K562 (cell line): ENCODE data around the gene CD151. TPM values are rescaled to one million over a fixed set of nuclear protein-coding genes. Genes with fewer than 3 reads are reported as not detected.

Source experiments
- AFF4 ChIP-seq: sonication (generic); formaldehyde crosslinking; IDR thresholded peaks from 2 replicates; pipeline ENCODE4 v1.8.0; 2023; ENCODE audit warnings: mild to moderate bottlenecking, missing genetic modification reagents
- CREB3L1 ChIP-seq: fragments of 450-650 bp; IDR thresholded peaks from 2 replicates; pipeline ENCODE4 v1.6.1; 2014; ENCODE audit warnings: low read depth, mild to moderate bottlenecking, moderate library complexity, borderline replicate concordance
- DACH1 ChIP-seq: fragments of 450-650 bp; IDR thresholded peaks from 2 replicates; pipeline ENCODE4 v1.6.1; 2018; ENCODE audit not compliant: partially characterized antibody
- HES1 ChIP-seq: fragments of 450-650 bp; IDR thresholded peaks from 2 replicates; pipeline ENCODE4 v1.6.1; 2016; ENCODE audit warnings: low read depth, mild to moderate bottlenecking, moderate library complexity
- KHSRP ChIP-seq: fragments of 450-650 bp; IDR thresholded peaks from 2 replicates; pipeline ENCODE4 v1.6.1; 2017
- MLLT1 ChIP-seq, 2 experiments: fragments of 450-650 bp; IDR thresholded peaks; 2 replicates each; pipeline ENCODE4 v1.6.1; 2016
- NEUROD1 ChIP-seq: fragments of 150-350 bp; IDR thresholded peaks from 2 replicates; pipeline ENCODE4 v1.6.1; 2014; ENCODE audit warnings: borderline replicate concordance, low read length, low read depth; ENCODE audit not compliant: partially characterized antibody
- NR3C1 ChIP-seq: sonication (generic); formaldehyde crosslinking; IDR thresholded peaks from 2 replicates; pipeline ENCODE4 v1.8.1; 2022; ENCODE audit warnings: missing genetic modification reagents
- PRDM10 ChIP-seq: fragments of 450-650 bp; IDR thresholded peaks from 2 replicates; pipeline ENCODE4 v1.6.1; 2018; ENCODE audit not compliant: partially characterized antibody
- PRPF4 ChIP-seq: fragments of 200-400 bp; formaldehyde crosslinking; IDR thresholded peaks from one replicate; pipeline ENCODE4 v1.6.1; 2017; ENCODE audit warnings: low read length, low read depth, mild to moderate bottlenecking; ENCODE audit not compliant: insufficient read depth, poor library complexity, severe bottlenecking
- SETDB1 ChIP-seq: IDR thresholded peaks from one replicate; pipeline ENCODE4 v1.6.1; 2012; ENCODE audit warnings: low read length, control low read depth, inconsistent platforms
- SMAD1 ChIP-seq: fragments of 150-350 bp; IDR thresholded peaks from 2 replicates; pipeline ENCODE4 v1.6.1; 2014; ENCODE audit warnings: low read length, low read depth; ENCODE audit not compliant: partially characterized antibody
- SP1 ChIP-seq: sonication (generic); formaldehyde crosslinking; IDR thresholded peaks from 2 replicates; pipeline ENCODE4 v1.8.1; 2022; ENCODE audit warnings: mild to moderate bottlenecking, missing genetic modification reagents
- TEAD1 ChIP-seq, 2 experiments: fragments of 450-650 bp in 1 of 2; sonication (generic) in 1 of 2; formaldehyde crosslinking; IDR thresholded peaks; 2 replicates each; pipeline versions ENCODE4 v1.4.0 to v1.8.0; 2020 to 2022; ENCODE audit warnings: mild to moderate bottlenecking in 2 of 2, missing genetic modification reagents in 1 of 2
- polyA plus RNA-seq, 8 experiments: library from polyadenylated mRNA; depleted of rRNA in 4 of 8; stranded (reverse) in 5 of 8; unstranded in 3 of 8; fragments of >200 nt; fragmentation: Nextera tagmentation in 2 of 8; fragmentation: Illumina TruSeq in 1 of 8; extraction: Ambion mirVana in 2 of 8; extraction: Trizol in 1 of 8; gene quantifications; 2 replicates each; pipeline versions ENCODE4 v1.2.1 to v1.2.3, GENCODE V29; 2011 to 2014; ENCODE audit warnings: inconsistent platforms in 1 of 8, missing spikeins in 1 of 8
- total RNA-seq, 7 experiments: library from RNA; depleted of rRNA in 6 of 7; stranded (reverse); fragments of >200 nt in 6 of 7; fragmentation: Illumina TruSeq in 2 of 7; extraction: Trizol in 2 of 7; gene quantifications; 2 replicates each; pipeline versions ENCODE4 v1.2.1 to v1.2.3, GENCODE V29; 2011 to 2021; ENCODE audit warnings: low replicate concordance in 1 of 7

The CD151 gene
- total and polyA plus RNA-seq, 9 of the 15 experiments (the other 6 are each of a cell fraction or from before 2014, with no cell fraction given) = 2.3 to 187 (median 140) TPM

- TF ChIP-seq AFF4 (peak; percentile 74; the same call in 1 of the 2 replicates), HES1 (peak; percentile 11; the same call in 1 of the 2 replicates), NR3C1 (CRISPR knock-in tag) (peak; percentile 83), TEAD1 (CRISPR knock-in tag; IDR thresholded peaks at IDR 0.05) (peak; percentile 60 to 92; a peak in 3 of 4 replicates), NEUROD1 (peak; percentile 56), CREB3L1 (peak; percentile 99), SMAD1 (peak; percentile 61), PRDM10 (peak; percentile 55), MLLT1 (IDR thresholded peaks at IDR 0.05) (peak; percentile 53 to 59; a peak in 2 of 4 replicates), KHSRP (peak; percentile 98), SP1 (CRISPR knock-in tag) (peak; percentile 94), PRPF4 (peak; percentile 96), DACH1 (no peak), SETDB1 (peak; percentile 50)
Measured at GRCh38 chr11:809287-810039, 23.3 kb upstream of the CD151 start, which contains the start of gene RPLP2 (continued).
